Transverse colon (tissue), 4 donors: ENCODE results near the gene SH3RF3.
"Not testable (repeated sequence)": the region's sequence is repeated elsewhere in the genome, so short reads cannot be mapped to it uniquely, and the experiment has no call there.

ENCODE experiments used
- EP300 ChIP-seq: sonication (generic); formaldehyde crosslinking; IDR thresholded peaks from one replicate; pipeline ENCODE4 v1.6.1; 2017; ENCODE audit warnings: antibody characterized with exemption, low read depth
- POLR2A ChIP-seq: fragments of 450-650 bp; IDR thresholded peaks from one replicate; pipeline ENCODE4 v1.6.1; 2016; ENCODE audit warnings: antibody characterized with exemption, mild to moderate bottlenecking, moderate library complexity
- POLR2AphosphoS5 ChIP-seq, 3 donors: sonication (generic); formaldehyde crosslinking; IDR thresholded peaks; one replicate each; pipeline ENCODE4 v1.6.1; 2016; ENCODE audit warnings: antibody characterized with exemption in 3 of 3
- TF ChIP-seq, protein P1 (sequence below), 5 experiments: fragments of 200-600 bp in 3 of 5; fragments of 450-650 bp in 2 of 5; sonication (generic) in 3 of 5; IDR thresholded peaks; 1 replicate in 2 of 5; 2 replicates in 3 of 5; pipeline ENCODE4 v1.5.1; 2016 to 2017; ENCODE audit warnings: antibody characterized with exemption in 5 of 5, inconsistent platforms in 3 of 5, mild to moderate bottlenecking in 2 of 5, moderate library complexity in 1 of 5

DNA sequence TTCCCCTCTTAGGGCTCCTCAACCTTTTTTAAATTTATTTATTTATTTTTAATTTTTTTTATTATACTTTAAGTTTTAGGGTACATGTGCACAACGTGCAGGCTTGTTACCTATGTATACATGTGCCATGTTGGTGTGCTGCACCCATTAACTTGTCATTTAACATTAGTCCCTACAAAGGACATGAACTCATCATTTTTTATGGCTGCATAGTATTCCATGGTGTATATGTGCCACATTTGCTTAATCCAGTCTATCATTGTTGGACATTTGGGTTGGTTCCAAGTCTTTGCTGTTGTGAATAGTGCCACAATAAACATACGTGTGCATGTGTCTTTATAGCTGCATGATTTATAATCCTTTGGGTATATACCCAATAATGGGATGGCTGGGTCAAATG is 33.4 kb downstream of the SH3RF3 start:
- TF ChIP-seq POLR2A; POLR2AphosphoS5 (IDR thresholded peaks at IDR 0.05); EP300: not testable (repeated sequence)
- TF ChIP-seq, protein P1, sequence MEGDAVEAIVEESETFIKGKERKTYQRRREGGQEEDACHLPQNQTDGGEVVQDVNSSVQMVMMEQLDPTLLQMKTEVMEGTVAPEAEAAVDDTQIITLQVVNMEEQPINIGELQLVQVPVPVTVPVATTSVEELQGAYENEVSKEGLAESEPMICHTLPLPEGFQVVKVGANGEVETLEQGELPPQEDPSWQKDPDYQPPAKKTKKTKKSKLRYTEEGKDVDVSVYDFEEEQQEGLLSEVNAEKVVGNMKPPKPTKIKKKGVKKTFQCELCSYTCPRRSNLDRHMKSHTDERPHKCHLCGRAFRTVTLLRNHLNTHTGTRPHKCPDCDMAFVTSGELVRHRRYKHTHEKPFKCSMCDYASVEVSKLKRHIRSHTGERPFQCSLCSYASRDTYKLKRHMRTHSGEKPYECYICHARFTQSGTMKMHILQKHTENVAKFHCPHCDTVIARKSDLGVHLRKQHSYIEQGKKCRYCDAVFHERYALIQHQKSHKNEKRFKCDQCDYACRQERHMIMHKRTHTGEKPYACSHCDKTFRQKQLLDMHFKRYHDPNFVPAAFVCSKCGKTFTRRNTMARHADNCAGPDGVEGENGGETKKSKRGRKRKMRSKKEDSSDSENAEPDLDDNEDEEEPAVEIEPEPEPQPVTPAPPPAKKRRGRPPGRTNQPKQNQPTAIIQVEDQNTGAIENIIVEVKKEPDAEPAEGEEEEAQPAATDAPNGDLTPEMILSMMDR (IDR thresholded peaks at IDR 0.05) = not testable (repeated sequence)
